Naive thymus-derived CD8-positive, alpha-beta T cell (primary cell): ENCODE data around the gene PREX1. TPM values are rescaled to one million over a fixed set of nuclear protein-coding genes. Genes with fewer than 3 reads are reported as not detected.

Source experiments
- ATAC-seq, 2 donors: fragments of 150-1000 bp; cut with Tn5 transposase in 1 of 2; sonication (Bioruptor Pico), chemical (Tn5 transposase) in 1 of 2; 1 replicate in 1 of 2; 2 replicates in 1 of 2; pipeline ENCODE4 v1.10.0; 2021; ENCODE audit warnings: mild to moderate bottlenecking in 2 of 2, moderate library complexity in 2 of 2
- POLR2A ChIA-PET: fragments of 350-600 bp; sonication (Branson Sonifier 250); formaldehyde crosslinking; loops from one replicate; lab custom pipeline; 2021; ENCODE audit warnings: antibody characterized with exemption; lab: Charles Lee
- DNase-seq, 10 donors: peaks; one replicate each; pipeline versions ENCODE4 v3.0.0 to v3.0.0-alpha.2; 2020 to 2022
- H3K27ac Mint-ChIP-seq, 10 donors: one replicate each; pipeline ENCODE4 v1.8.0; 2020 to 2022; ENCODE audit warnings: mild to moderate bottlenecking in 10 of 10, mixed read lengths in 10 of 10, moderate library complexity in 4 of 10, inconsistent platforms in 1 of 10
- H3K27me3 Mint-ChIP-seq, 5 donors: one replicate each; pipeline ENCODE4 v1.8.0; 2021 to 2022; ENCODE audit warnings: mixed read lengths in 5 of 5
- H3K36me3 Mint-ChIP-seq, 3 donors: one replicate each; pipeline ENCODE4 v1.8.0; 2020 to 2022; ENCODE audit warnings: mixed read lengths in 3 of 3, mild to moderate bottlenecking in 2 of 3, inconsistent platforms in 1 of 3
- H3K4me1 Mint-ChIP-seq, 4 donors: one replicate each; pipeline ENCODE4 v1.8.0; 2021 to 2022; ENCODE audit warnings: mixed read lengths in 4 of 4
- H3K4me3 Mint-ChIP-seq, 10 donors: one replicate each; pipeline ENCODE4 v1.8.0; 2020 to 2022; ENCODE audit warnings: mild to moderate bottlenecking in 10 of 10, mixed read lengths in 10 of 10, moderate library complexity in 6 of 10, inconsistent platforms in 1 of 10
- H3K9me3 Mint-ChIP-seq, 9 donors: one replicate each; pipeline ENCODE4 v1.8.0; 2020 to 2022; ENCODE audit warnings: mixed read lengths in 9 of 9, mild to moderate bottlenecking in 3 of 9, inconsistent platforms in 1 of 9, moderate library complexity in 1 of 9
- polyA plus RNA-seq, 3 donors: library from polyadenylated mRNA; unstranded; fragments of 300-500 nt; fragmentation: Illumina TruSeq; gene quantifications; one replicate each; pipeline ENCODE4 v1.2.3, GENCODE V29; 2021
- total RNA-seq, 8 experiments: library from RNA in 2 of 8; stranded (reverse) in 2 of 8; gene quantifications; one replicate each; pipeline ENCODE4 v1.2.3 and lab custom pipeline; 2021 to 2026

Gene PREX1
- total and polyA plus RNA-seq, 5 experiments from 2014 or later: 14.4 to 141 (median 38.5) TPM

DNA sequence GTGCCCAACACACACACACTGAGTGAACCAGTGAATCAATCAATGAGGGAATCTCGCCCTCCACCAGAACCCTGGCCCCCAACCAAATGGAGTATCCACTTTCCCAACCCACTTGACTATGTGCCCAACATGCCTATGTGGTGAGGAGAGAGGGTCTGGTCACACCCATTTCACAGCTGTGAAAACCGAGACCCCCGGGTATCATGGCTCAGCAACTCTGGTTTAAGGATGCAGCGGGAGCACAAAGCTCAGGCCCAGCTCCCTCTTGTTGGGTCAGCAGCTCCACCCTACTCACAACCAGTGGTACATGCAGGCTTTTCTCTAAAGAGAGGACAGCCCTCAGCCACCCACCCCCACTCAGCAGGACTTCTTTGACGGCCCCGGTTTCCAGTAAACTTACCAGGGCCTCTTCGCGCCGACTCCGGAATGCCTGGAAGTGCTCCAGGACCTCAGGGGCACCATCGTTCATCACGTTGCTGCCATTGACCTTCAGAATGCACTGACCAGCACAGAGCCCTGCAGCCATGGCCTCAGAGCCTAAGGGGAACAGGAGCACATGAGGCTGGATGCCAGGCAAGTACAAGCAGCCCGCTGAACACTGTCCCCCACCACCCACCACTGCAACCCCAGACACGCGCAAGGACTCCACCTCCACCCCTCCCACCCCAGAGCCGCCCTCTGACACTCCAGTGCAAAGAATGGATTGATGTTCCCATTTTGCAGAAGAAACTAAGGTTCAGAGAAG lies 174.7 kb downstream of the PREX1 start:
- Mint-ChIP-seq H3K4me1 (peaks cover 3 to 8% (median 5%) of the 10 kb centered on the region in 4 donors), H3K9me3 (no peaks in the 10 kb centered on the region), H3K27ac (no peak overlapping the region), H3K27me3 (no peaks in the 10 kb centered on the region), H3K4me3 (no peak overlapping the region), H3K36me3 (peaks cover 0 to 97% (median 16%) of the 10 kb centered on the region in 3 donors)
- POLR2A ChIA-PET: no interaction called here
- ATAC-seq (no peak), DNase-seq (no peak)

DNA sequence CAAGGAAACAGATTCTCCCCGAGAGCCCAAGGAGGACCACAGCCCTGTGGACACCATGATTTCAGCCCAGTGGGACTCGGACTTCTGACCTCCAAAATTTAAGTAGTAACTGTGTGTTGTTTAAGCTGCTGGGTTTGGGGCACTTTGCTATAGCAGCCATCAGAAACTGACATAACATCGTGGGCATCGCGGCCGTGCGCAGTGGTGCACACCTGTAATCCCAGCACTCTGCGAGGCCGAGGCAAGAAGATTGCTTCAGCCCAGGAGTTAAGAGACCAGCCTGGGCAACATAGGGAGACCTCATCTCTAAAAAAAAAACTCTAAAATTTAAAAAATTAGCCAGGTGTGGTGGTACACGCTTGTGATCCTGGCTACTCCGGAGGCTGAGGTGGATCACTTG lies 175.8 kb downstream of the PREX1 start:
- Mint-ChIP-seq H3K36me3 (peaks cover 0 to 97% (median 15%) of the 10 kb centered on the region in 3 donors), H3K27me3 (no peaks in the 10 kb centered on the region), H3K27ac (peak overlapping the region in 3 of 10 donors; percentile 13 to 34 (median 27)), H3K4me3 (no peak overlapping the region), H3K9me3 (no peaks in the 10 kb centered on the region), H3K4me1 (no peaks in the 10 kb centered on the region)
- ATAC-seq (no peak), DNase-seq (no peak)
- POLR2A ChIA-PET: no interaction called here

DNA sequence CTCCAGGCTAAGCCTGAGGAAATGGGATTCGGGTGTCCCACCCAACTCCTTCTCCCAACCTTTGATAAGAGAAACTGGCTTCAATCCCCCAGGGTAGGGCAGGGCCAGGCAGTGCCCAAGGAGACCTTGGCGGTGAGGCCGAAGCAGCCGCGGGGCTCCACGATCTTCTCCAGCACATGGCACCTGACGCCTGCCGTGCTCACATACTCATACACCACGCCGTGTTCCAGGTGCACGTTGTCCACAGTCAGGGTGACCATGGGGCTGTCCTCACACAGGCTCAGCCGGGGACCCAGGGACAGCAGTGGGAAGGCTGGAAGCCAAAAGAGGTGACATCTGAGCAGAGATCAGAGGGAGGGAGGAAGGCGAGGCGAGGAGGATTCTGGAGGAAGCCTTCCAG lies 176.5 kb downstream of the PREX1 start:
- DNase-seq (no peak), ATAC-seq (no peak)
- POLR2A ChIA-PET: no interaction called here
- H3K27ac Mint-ChIP-seq: peak overlapping the region in 3 of 10 donors; percentile 41 to 83 (median 59)
- no peaks in the 10 kb centered on the region for H3K4me1 Mint-ChIP-seq
- H3K27me3 Mint-ChIP-seq: no peaks in the 10 kb centered on the region
- H3K4me3 Mint-ChIP-seq: peak overlapping the region in 1 of 10 donors; percentile 4
- peaks cover 0 to 97% (median 19%) of the 10 kb centered on the region in 3 donors for H3K36me3 Mint-ChIP-seq
- no peaks in the 10 kb centered on the region for H3K9me3 Mint-ChIP-seq

DNA sequence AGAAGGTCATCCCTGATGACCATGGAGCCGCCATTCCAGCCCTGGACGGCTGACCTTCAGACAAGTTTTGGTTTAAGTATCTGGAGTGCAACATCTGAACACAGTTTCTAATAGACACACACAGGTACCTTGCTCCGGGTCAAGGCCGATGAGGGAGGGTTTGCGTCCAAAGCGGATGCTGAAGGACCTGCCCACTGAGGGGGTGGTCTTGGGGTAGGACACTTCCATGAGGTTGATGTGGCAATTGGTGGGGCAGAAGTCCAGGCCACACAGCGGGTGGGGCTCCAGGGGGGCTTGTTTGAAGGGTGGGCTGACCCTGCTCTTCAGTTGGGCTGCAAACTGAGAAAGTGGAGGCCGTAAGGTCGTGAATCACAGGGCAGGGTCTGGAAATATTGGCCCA lies 177.9 kb downstream of the PREX1 start:
- no peaks in the 10 kb centered on the region for H3K9me3 Mint-ChIP-seq
- ATAC-seq: no peak
- no peak for DNase-seq
- peaks cover 0 to 97% (median 25%) of the 10 kb centered on the region in 3 donors for H3K36me3 Mint-ChIP-seq
- no peaks in the 10 kb centered on the region for H3K27me3 Mint-ChIP-seq
- H3K4me3 Mint-ChIP-seq: peak overlapping the region in 1 of 10 donors; percentile 48
- no peaks in the 10 kb centered on the region for H3K4me1 Mint-ChIP-seq
- POLR2A ChIA-PET: no interaction called here
- peak overlapping the region in 1 of 10 donors; percentile 44 for H3K27ac Mint-ChIP-seq

DNA sequence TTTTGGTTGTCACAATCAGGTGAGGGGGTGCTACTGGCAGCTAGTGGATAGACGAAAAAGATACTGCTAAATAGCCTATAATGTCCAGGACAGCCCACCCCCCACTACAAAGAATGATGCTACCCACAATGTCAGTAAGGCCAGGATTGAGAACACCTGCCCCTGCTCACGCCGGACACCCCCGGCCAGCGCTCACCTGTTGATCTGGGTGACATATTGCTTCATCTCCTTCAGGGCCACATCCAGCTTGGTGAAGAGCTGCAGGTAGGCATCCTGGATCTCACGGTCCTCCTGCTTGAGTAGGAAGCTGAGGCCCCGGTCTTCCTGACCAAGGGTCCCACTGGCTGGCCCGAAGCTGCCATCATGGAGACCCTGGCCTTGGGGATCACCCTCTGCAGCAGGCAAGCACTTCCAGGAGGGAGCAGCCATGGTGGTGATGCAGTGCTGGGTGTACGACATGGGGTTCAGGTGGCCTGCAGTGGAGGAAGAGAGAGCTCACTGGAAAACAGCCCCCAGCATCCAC lies 178.6 kb downstream of the PREX1 start:
- Mint-ChIP-seq H3K4me1 (no peaks in the 10 kb centered on the region), H3K4me3 (no peak overlapping the region), H3K27me3 (no peaks in the 10 kb centered on the region), H3K27ac (no peak overlapping the region), H3K36me3 (peaks cover 0 to 100% (median 26%) of the 10 kb centered on the region in 3 donors), H3K9me3 (no peaks in the 10 kb centered on the region)
- no peak for DNase-seq
- ATAC-seq: no peak
- POLR2A ChIA-PET: no interaction called here

DNA sequence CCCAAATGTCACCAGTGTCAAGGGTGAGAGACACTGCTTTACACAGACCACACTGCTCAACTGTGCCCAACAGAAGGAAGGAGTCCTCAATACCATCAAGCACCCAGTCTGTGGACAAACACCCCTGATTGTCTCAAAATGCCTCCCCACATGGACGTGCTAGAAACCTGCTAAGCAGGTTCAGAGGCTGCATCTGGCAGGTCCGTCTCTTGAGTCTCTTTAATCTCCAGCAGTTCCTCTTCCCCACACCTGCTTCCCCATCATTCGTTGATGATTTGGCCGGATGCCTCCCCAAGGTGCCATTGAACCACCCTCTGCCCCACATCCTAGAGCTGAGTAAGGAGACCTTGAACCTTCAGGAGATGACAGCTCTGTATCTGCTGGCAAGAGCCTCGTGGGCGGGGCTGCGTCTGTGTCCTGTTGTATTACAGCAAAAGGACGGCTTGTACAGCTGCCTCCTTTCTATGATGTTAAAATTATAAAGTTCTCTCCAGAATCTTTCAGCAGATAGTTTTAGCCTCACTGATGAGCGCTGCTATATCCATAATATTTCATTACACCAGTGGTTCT lies 179.2 kb downstream of the PREX1 start:
- DNase-seq (no peak), ATAC-seq (no peak)
- POLR2A ChIA-PET: no interaction called here
- peak overlapping the region in 2 of 10 donors; percentile 29 to 50 for H3K4me3 Mint-ChIP-seq
- peaks cover 0 to 100% (median 25%) of the 10 kb centered on the region in 3 donors for H3K36me3 Mint-ChIP-seq
- H3K4me1 Mint-ChIP-seq: no peaks in the 10 kb centered on the region
- H3K27me3 Mint-ChIP-seq: no peaks in the 10 kb centered on the region
- no peaks in the 10 kb centered on the region for H3K9me3 Mint-ChIP-seq
- H3K27ac Mint-ChIP-seq: peak overlapping the region in 3 of 10 donors; percentile 25 to 85 (median 63)

DNA sequence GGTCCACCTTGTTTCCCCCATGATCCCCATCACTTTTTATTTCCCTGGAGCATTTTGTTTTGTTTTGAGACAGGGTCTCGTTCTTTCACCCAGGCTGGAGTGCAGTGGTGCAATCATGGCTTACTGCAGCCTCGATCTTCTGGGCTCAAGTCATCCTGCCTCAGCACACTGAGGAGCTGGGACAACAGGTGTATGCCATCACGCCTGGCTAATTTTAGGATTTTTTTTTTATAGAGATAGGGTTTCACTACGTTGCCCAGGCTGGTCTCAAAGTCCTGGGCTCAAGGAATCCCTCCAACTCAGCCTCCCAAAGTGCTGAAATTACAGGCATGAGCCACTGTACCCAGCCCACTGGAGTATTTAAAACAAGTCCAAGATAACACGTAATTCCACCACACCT lies 179.9 kb downstream of the PREX1 start:
- no peaks in the 10 kb centered on the region for H3K4me1 Mint-ChIP-seq
- no peaks in the 10 kb centered on the region for H3K9me3 Mint-ChIP-seq
- peaks cover 0 to 100% (median 25%) of the 10 kb centered on the region in 3 donors for H3K36me3 Mint-ChIP-seq
- DNase-seq (no peak), ATAC-seq (no peak)
- no peak overlapping the region for H3K4me3 Mint-ChIP-seq
- no peaks in the 10 kb centered on the region for H3K27me3 Mint-ChIP-seq
- POLR2A ChIA-PET: no interaction called here
- H3K27ac Mint-ChIP-seq: no peak overlapping the region

DNA sequence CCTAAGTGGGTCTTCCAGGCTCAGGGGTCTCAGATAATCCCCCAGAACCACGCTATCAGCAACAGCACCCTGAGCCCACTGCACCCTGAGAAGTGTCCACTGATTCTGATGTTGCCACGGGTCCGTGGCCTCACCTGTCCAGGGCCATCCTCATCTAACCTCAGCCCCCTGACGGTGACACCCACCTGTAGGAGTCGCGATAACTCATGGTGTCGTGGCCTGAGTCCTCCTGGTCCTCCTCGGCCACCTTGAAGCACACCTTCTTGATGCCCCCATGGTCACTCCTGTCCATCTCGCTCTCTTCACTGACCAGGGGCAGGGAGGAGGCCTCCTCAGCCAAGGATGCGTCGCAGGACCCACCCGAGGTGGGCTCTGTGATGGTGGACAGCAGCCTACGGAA lies 182.1 kb downstream of the PREX1 start:
- H3K36me3 Mint-ChIP-seq: peaks cover 0 to 93% (median 20%) of the 10 kb centered on the region in 3 donors
- H3K27ac Mint-ChIP-seq: peak overlapping the region in 3 of 10 donors; percentile 8 to 91 (median 59)
- no peaks in the 10 kb centered on the region for H3K4me1 Mint-ChIP-seq
- DNase-seq: no peak
- POLR2A ChIA-PET: no interaction called here
- no peak for ATAC-seq
- H3K27me3 Mint-ChIP-seq: no peaks in the 10 kb centered on the region
- H3K4me3 Mint-ChIP-seq: peak overlapping the region in 1 of 10 donors; percentile 38
- H3K9me3 Mint-ChIP-seq: no peaks in the 10 kb centered on the region

DNA sequence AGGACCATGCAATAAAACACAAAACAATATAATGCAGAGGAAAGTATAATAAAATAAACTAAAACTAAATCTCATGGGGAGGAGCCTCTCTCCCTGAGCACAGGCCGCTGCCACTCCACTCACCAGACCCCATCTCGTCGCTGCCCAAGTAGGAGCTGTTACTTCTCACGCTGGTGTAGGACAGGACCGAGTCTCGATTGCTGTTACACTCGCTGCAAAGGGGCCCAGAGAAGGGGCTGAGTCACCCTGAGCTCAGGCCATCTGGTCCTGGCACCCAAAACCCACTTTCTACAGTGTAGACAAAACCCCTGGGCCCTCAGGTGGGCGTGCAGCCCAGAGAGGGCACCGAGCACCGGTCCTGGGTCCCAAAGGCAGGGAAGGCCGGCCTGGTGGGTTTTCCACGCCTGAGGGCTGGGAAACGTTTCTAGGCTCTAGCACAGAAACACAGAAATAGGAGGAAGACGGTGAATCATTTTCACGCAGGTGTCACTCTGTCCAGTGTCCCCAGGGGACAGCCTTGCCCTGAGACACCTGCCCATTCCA lies 183.4 kb downstream of the PREX1 start:
- H3K36me3 Mint-ChIP-seq: peaks cover 0 to 93% (median 24%) of the 10 kb centered on the region in 3 donors
- H3K27me3 Mint-ChIP-seq: no peaks in the 10 kb centered on the region
- no peak overlapping the region for H3K4me3 Mint-ChIP-seq
- peak overlapping the region in 1 of 10 donors; percentile 53 for H3K27ac Mint-ChIP-seq
- H3K9me3 Mint-ChIP-seq: no peaks in the 10 kb centered on the region
- POLR2A ChIA-PET: no interaction called here
- ATAC-seq: no peak
- H3K4me1 Mint-ChIP-seq: peaks cover 0 to 5% (median 0%) of the 10 kb centered on the region in 4 donors
- DNase-seq: no peak

DNA sequence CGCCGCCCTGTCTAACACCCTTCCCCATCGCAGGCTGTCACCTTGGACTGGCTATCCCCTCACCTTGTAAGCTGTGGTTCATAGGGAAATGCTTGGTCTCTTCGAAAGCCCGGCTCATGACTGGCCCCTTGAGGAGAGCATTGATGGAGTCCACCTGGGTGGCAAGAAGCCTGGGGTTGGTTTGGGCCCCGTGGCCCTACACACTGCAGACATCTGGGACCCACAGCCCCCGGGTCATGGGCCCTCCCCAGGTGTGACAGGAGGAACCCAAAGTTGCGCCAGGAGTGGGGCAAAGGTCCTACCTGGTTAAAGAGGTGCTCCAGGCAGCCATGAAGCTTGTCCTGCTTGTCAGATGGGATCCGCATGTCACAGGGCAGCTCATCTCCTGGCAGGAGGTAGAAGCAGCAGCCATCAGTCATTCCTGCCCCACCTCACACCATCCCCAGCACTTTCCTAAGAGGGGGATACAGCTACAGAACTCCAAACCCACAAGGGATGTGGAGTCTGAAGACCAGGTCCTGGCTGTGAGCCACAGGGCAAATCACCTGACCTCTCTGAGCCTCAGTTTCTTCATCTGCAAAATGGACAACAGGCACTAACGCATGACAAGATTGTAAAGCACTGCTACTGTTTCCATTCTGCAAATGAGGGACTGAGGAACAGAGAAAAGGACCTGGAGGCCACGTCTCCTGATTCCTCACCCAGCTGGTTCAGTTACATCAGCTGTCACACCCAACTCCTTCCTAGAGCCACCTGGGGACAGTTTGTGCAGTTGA lies 185.5 kb downstream of the PREX1 start:
- H3K9me3 Mint-ChIP-seq: no peaks in the 10 kb centered on the region
- POLR2A ChIA-PET: no interaction called here

DNA sequence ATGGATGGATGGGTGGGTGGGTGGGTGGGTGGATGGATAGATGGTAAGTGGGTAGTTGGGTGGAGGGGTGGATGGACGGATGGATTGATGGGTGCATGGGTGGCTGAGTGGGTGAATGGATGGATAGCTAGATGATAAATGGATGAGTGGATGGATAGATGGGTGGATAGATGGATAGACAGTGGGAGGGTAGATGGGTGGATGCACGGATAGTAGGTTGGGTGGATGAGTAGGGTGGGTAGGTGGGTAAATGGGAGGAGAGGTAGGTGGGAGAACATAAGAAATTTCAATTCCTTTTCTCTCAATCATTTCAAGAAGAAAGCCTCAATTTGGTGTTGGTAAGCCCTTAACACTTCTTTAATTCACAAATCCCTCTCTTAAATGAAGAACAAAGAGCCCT lies 186.9 kb downstream of the PREX1 start:
- H3K9me3 Mint-ChIP-seq: no peaks in the 10 kb centered on the region
- H3K36me3 Mint-ChIP-seq: peaks cover 0 to 81% (median 11%) of the 10 kb centered on the region in 3 donors
- peak overlapping the region in 2 of 10 donors; percentile 11 to 72 for H3K27ac Mint-ChIP-seq
- H3K4me3 Mint-ChIP-seq: no peak overlapping the region
- ATAC-seq: no peak
- H3K4me1 Mint-ChIP-seq: peaks cover 0 to 8% (median 3%) of the 10 kb centered on the region in 4 donors
- no peaks in the 10 kb centered on the region for H3K27me3 Mint-ChIP-seq
- POLR2A ChIA-PET: interaction anchor here (0.5 kb wide), 1 partner anchor 381 kb away, joined by 6 read pairs; no protein-coding TSS in a partner anchor
- DNase-seq: no peak

More for the DNA sequence above, 185.5 kb downstream of the PREX1 start:
- Mint-ChIP-seq H3K4me3 (no peak overlapping the region), H3K27me3 (no peaks in the 10 kb centered on the region), H3K27ac (peak overlapping the region in 1 of 10 donors; percentile 40), H3K36me3 (peaks cover 0 to 88% (median 16%) of the 10 kb centered on the region in 3 donors), H3K4me1 (peaks cover 0 to 8% (median 3%) of the 10 kb centered on the region in 4 donors)
- ATAC-seq (no peak), DNase-seq (no peak)

DNA sequence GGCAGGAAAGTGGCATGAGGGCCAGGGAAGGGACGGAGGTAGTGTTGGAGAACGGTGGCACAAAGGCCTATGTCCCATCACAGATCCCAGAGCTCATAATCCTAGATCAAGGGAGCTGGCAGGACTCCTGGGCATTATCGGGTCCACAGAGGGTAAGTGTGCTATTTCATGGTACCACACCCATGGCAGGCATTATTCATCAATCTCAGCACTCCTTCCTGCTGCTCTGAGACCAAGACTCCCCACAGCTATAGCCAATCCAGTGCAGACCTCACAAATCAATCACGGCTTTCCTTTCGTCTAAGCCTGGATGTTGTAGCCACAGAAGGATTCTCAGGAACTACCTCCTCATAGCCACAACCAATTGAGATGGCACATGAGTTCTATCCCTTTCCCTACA lies 187.9 kb downstream of the PREX1 start:
- H3K4me1 Mint-ChIP-seq: peaks cover 0 to 12% (median 10%) of the 10 kb centered on the region in 4 donors
- ATAC-seq: no peak
- peaks cover 0 to 79% (median 6%) of the 10 kb centered on the region in 3 donors for H3K36me3 Mint-ChIP-seq
- peak overlapping the region in 7 of 10 donors; percentile 14 to 88 (median 63) for H3K27ac Mint-ChIP-seq
- no peaks in the 10 kb centered on the region for H3K9me3 Mint-ChIP-seq
- no peak for DNase-seq
- POLR2A ChIA-PET: no interaction called here
- H3K27me3 Mint-ChIP-seq: no peaks in the 10 kb centered on the region
- H3K4me3 Mint-ChIP-seq: no peak overlapping the region
